Adrenal gland (tissue), 12 donors: Measurements from ENCODE around the gene PLBD2. TPM values are rescaled to one million over a fixed set of nuclear protein-coding genes. Genes with fewer than 3 reads are reported as not detected.

Experiments used
- DNase-seq, 7 donors: peaks; one replicate each; pipeline ENCODE4 v3.0.0-alpha.2; 2019 to 2020
- H3K27ac ChIP-seq, 5 donors: fragments of 200-600 bp; sonication (generic) in 4 of 5; 1 replicate in 3 of 5; 2 replicates in 2 of 5; pipeline versions ENCODE4 v1.5.1 to v1.8.0; 2016 to 2020; ENCODE audit warnings: mild to moderate bottlenecking in 1 of 5
- H3K27me3 ChIP-seq: fragments of 200-600 bp; 2 replicates; pipeline ENCODE4 v1.8.0; 2021
- H3K36me3 ChIP-seq, 2 donors: fragments of 200-600 bp; replicated peaks in 1 of 2; 1 replicate in 1 of 2; 2 replicates in 1 of 2; pipeline versions ENCODE4 v1.5.1 to v1.8.0; 2018 to 2022
- H3K4me1 ChIP-seq, 2 donors: fragments of 200-600 bp; replicated peaks in 1 of 2; 1 replicate in 1 of 2; 2 replicates in 1 of 2; pipeline versions ENCODE4 v1.5.1 to v1.8.0; 2018 to 2021
- H3K4me3 ChIP-seq, 4 donors: fragments of 200-600 bp; sonication (generic) in 3 of 4; one replicate each; pipeline ENCODE4 v1.5.1; 2016 to 2018
- H3K9me3 ChIP-seq, 3 donors: fragments of 200-600 bp; sonication (generic) in 1 of 3; replicated peaks in 1 of 3; 1 replicate in 2 of 3; 2 replicates in 1 of 3; pipeline versions ENCODE4 v1.5.1 to v1.8.0; 2016 to 2021
- CTCF ChIP-seq, 6 experiments: fragments of 450-650 bp in 4 of 6; fragments of 200-600 bp in 2 of 6; sonication (generic) in 1 of 6; IDR thresholded peaks; 1 replicate in 5 of 6; 2 replicates in 1 of 6; pipeline versions ENCODE4 v1.5.1 to v1.8.0; 2016 to 2021; ENCODE audit warnings: antibody characterized with exemption in 6 of 6, mild to moderate bottlenecking in 2 of 6, moderate library complexity in 1 of 6
- POLR2A ChIP-seq, 2 donors: fragments of 450-650 bp; IDR thresholded peaks; one replicate each; pipeline ENCODE4 v1.6.1; 2017; ENCODE audit warnings: antibody characterized with exemption in 2 of 2, mild to moderate bottlenecking in 2 of 2, moderate library complexity in 1 of 2
- WGBS, 4 donors: extraction: QIAGEN DNeasy Blood & Tissue Kit in 2 of 4; methylation state at CpG; one replicate each; pipeline versions ENCODE4 v1.1.5 to v1.1.7; 2013 to 2017; 5-methylcytosine and 5-hydroxymethylcytosine counted together
- intact Hi-C, 2 donors: fragments of 100-400 bp; cut with DNase I; formaldehyde crosslinking; loops; one replicate each; pipeline versions ENCODE4 v1.14.1 to v1.15.0; 2022 to 2023
- polyA plus RNA-seq, 3 donors: library from polyadenylated mRNA; stranded (reverse); fragments of 200-250 nt in 2 of 3; fragments of 350-450 nt in 1 of 3; fragmentation: Illumina TruSeq in 1 of 3; extraction: RNeasy Lipid Tissue Mini Kit (QIAGEN cat#74804) in 1 of 3; gene quantifications; one replicate each; pipeline ENCODE4 v1.2.3, GENCODE V29; 2013 to 2014
- total RNA-seq, 9 donors: library from RNA; depleted of rRNA in 4 of 9; stranded (reverse); fragments of >200 nt in 4 of 9; fragments of 120-200 nt in 1 of 9; fragmentation: NEBNext Ultra II Directional in 1 of 9; extraction: Animal tissue kit (Norgen Biotek cat#: 25700) in 1 of 9; gene quantifications; one replicate each; pipeline versions ENCODE4 v1.1.0 to v1.2.4, GENCODE V29; 2013 to 2023
- donor health status: healthy with polysubstance abuse.
- donor health status: Bipolar disorder and iron deficiency.
- donor health status: DM: yes; HTN: yes; CAD: no.
- donor health status: DM: no; HTN: no; CAD: no.
- donor health status: DM: no; HTN: no; CAD: no.
- donor health status: DM: yes; HTN: yes; CAD: no.

PLBD2 gene
- total and polyA plus RNA-seq, 12 donors = 66.7 to 467 (median 305) TPM

GRCh38 chr12:113334786-113335539, 23.4 kb upstream of the PLBD2 start, which contains the start of gene SLC8B1:
Gene SLC8B1, minus strand, starts transcription at chr12:113335109. Its CDS starts 2,231 bp downstream, at chr12:113332878.
- Histone ChIP-seq H3K27me3 (no peaks in the 10 kb centered on the region), H3K4me1 (peaks cover 11 to 19% of the 10 kb centered on the region in 2 donors), H3K4me3 (peak within 1 kb of the TSS; percentile 39 to 93 (median 85)), H3K36me3 (peaks cover 0 to 30% of the 10 kb centered on the region in 2 donors), H3K9me3 (no peaks in the 10 kb centered on the region), H3K27ac (peak within 1 kb of the TSS; percentile 67 to 94 (median 87))
- peak; percentile 88 to 94 (median 93) for DNase-seq
- WGBS, 4 donors = 0 to 1% (median 1%) methylated on average over 9 to 62 of the region's 62 CpGs
- TF ChIP-seq CTCF (IDR thresholded peaks at IDR 0.05) (no peak), POLR2A (IDR thresholded peaks at IDR 0.05) (peak; percentile 96 to 98)
- intact Hi-C loops = no loop called here

- Histone ChIP-seq H3K36me3 (no peaks in the 10 kb centered on the region), H3K9me3 (no peaks in the 10 kb centered on the region), H3K27ac (no peak overlapping the region), H3K4me3 (no peak overlapping the region), H3K4me1 (no peaks in the 10 kb centered on the region), H3K27me3 (no peaks in the 10 kb centered on the region)
- TF ChIP-seq POLR2A (IDR thresholded peaks at IDR 0.05) (no peak), CTCF (IDR thresholded peaks at IDR 0.05) (no peak)
- DNase-seq = no peak
- 86 to 92% (median 88%) methylated on average over 5 of the region's 5 CpGs for WGBS, 4 donors
- intact Hi-C loops = no loop called here
Observed at GRCh38 chr12:113339540-113339939, 18.8 kb upstream of the PLBD2 start.

- H3K36me3 ChIP-seq = no peaks in the 10 kb centered on the region
- no peak for DNase-seq
- H3K27ac ChIP-seq = no peak overlapping the region
- 75 to 99% (median 87%) methylated on average over 3 of the region's 3 CpGs for WGBS, 4 donors
- intact Hi-C loops = no loop called here
- no peaks in the 10 kb centered on the region for H3K4me1 ChIP-seq
- H3K27me3 ChIP-seq = no peaks in the 10 kb centered on the region
- no peaks in the 10 kb centered on the region for H3K9me3 ChIP-seq
- no peak for TF ChIP-seq POLR2A (IDR thresholded peaks at IDR 0.05)
- no peak overlapping the region for H3K4me3 ChIP-seq
Observed at GRCh38 chr12:113340061-113340460, 18.3 kb upstream of the PLBD2 start.

GRCh38 chr12:113341535-113341934, 16.9 kb upstream of the PLBD2 start:
- DNase-seq = no peak
- 80 to 87% (median 84%) methylated on average over 6 of the region's 6 CpGs for WGBS, 4 donors
- intact Hi-C loops = no loop called here
- Histone ChIP-seq H3K9me3 (no peaks in the 10 kb centered on the region), H3K4me1 (no peaks in the 10 kb centered on the region), H3K4me3 (no peak overlapping the region), H3K27me3 (no peaks in the 10 kb centered on the region), H3K36me3 (no peaks in the 10 kb centered on the region), H3K27ac (no peak overlapping the region)
- TF ChIP-seq POLR2A (IDR thresholded peaks at IDR 0.05) (no peak), CTCF (IDR thresholded peaks at IDR 0.05) (no peak)

- no peak for TF ChIP-seq POLR2A (IDR thresholded peaks at IDR 0.05)
- TF ChIP-seq CTCF (IDR thresholded peaks at IDR 0.05) = no peak
- no peak for DNase-seq
- Histone ChIP-seq H3K4me3 (no peak overlapping the region), H3K27ac (no peak overlapping the region), H3K4me1 (peaks cover 10% of the 10 kb centered on the region in 2 donors), H3K36me3 (no peaks in the 10 kb centered on the region), H3K27me3 (no peaks in the 10 kb centered on the region), H3K9me3 (no peaks in the 10 kb centered on the region)
- intact Hi-C loops = no loop called here
- WGBS, 4 donors = 95 to 99% (median 97%) methylated on average over 6 of the region's 6 CpGs
Observed at GRCh38 chr12:113345318-113345717, 13.1 kb upstream of the PLBD2 start.
